RWPE2 (cell line): ENCODE data around the gene RNF43.

Experiments
- ATAC-seq: fragments of 200-7000 bp; cut with Tn5 transposase; 3 replicates; pipeline ENCODE4 v1.9.1; 2021; ENCODE audit warnings: low read depth
- DNase-seq: peaks from one replicate; pipeline ENCODE4 v3.0.0-alpha.2; 2020; ENCODE audit warnings: low spot score
- H3K27ac ChIP-seq: fragments of 450-650 bp; 2 replicates; pipeline ENCODE4 v1.5.1; 2017; ENCODE audit warnings: mild to moderate bottlenecking; ENCODE audit not compliant: poor library complexity, severe bottlenecking
- H3K27me3 ChIP-seq: fragments of 250-450 bp; sonication (Bioruptor Pico); 2 replicates; pipeline ENCODE4 v1.5.1; 2021; ENCODE audit warnings: mild to moderate bottlenecking, moderate library complexity; ENCODE audit not compliant: insufficient read depth, poor library complexity, severe bottlenecking
- H3K36me3 ChIP-seq: fragments of 250-450 bp; sonication (Bioruptor Pico); 2 replicates; pipeline ENCODE4 v1.5.1; 2020; ENCODE audit warnings: low read depth, mild to moderate bottlenecking, moderate library complexity
- H3K4me1 ChIP-seq: fragments of 250-450 bp; sonication (Bioruptor Pico); 2 replicates; pipeline ENCODE4 v1.5.1; 2021; ENCODE audit warnings: mild to moderate bottlenecking, moderate library complexity; ENCODE audit not compliant: insufficient read depth, poor library complexity, severe bottlenecking
- H3K4me3 ChIP-seq: fragments of 250-450 bp; sonication (Bioruptor Pico); 2 replicates; pipeline ENCODE4 v1.5.1; 2021; ENCODE audit warnings: mild to moderate bottlenecking, moderate library complexity; ENCODE audit not compliant: severe bottlenecking
- H3K9me3 ChIP-seq: fragments of 250-450 bp; sonication (Bioruptor Pico); 2 replicates; pipeline ENCODE4 v1.5.1; 2021; ENCODE audit warnings: mild to moderate bottlenecking, moderate library complexity; ENCODE audit not compliant: severe bottlenecking
- TF ChIP-seq, protein P1 (sequence below): fragments of 450-650 bp; IDR thresholded peaks from one replicate; pipeline ENCODE4 v1.5.1; 2017; ENCODE audit warnings: mild to moderate bottlenecking, moderate library complexity; ENCODE audit not compliant: poor library complexity, severe bottlenecking

Gene RNF43

DNA sequence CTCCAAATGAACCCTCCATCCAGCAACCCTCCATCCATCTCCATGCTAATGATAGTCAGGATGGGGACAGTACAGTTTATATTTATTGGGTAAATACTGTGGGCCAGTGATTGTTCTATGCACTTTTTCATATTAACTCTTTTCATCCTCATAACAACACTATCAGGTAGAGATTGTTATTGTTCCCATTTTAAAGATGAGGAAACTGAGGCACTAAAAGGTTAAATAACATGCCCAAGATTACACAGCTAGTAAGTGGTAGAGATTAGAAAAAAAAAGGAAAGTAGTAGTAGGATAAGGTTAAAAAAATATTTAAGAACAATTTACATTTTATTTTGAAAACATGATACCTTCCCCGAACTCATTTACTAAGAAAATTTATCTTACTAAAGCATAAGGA is 43.4 kb downstream of the RNF43 start:
- no peak for ATAC-seq

DNA sequence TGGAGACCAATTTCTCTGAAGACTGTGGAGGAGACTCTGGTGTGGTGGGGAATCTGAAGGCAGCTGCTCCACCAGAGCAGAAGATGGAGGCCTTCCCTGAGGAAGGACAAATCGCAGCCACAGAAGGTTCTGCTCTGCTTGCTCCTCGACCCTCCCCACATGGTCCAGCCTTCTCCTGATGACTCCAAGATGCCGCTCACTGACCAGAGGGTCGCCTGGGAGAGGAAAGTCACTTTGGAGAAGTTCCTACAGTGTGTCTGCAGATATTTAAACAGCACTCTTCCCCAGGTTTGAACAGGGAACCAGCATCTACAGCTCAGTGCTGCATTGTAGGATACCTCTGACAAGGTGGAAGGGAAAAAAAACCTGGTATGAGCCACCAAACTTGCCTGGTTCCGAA is 44.3 kb downstream of the RNF43 start:
- TF ChIP-seq, protein P1, sequence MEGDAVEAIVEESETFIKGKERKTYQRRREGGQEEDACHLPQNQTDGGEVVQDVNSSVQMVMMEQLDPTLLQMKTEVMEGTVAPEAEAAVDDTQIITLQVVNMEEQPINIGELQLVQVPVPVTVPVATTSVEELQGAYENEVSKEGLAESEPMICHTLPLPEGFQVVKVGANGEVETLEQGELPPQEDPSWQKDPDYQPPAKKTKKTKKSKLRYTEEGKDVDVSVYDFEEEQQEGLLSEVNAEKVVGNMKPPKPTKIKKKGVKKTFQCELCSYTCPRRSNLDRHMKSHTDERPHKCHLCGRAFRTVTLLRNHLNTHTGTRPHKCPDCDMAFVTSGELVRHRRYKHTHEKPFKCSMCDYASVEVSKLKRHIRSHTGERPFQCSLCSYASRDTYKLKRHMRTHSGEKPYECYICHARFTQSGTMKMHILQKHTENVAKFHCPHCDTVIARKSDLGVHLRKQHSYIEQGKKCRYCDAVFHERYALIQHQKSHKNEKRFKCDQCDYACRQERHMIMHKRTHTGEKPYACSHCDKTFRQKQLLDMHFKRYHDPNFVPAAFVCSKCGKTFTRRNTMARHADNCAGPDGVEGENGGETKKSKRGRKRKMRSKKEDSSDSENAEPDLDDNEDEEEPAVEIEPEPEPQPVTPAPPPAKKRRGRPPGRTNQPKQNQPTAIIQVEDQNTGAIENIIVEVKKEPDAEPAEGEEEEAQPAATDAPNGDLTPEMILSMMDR, result no peak
- no peak for ATAC-seq
- H3K27ac ChIP-seq, result no peak overlapping the region
- no peak overlapping the region for H3K4me3 ChIP-seq
- H3K4me1 ChIP-seq, result peaks cover 3% of the 10 kb centered on the region
- DNase-seq, result no peak
- no peaks in the 10 kb centered on the region for H3K27me3 ChIP-seq
- no peaks in the 10 kb centered on the region for H3K36me3 ChIP-seq
- no peaks in the 10 kb centered on the region for H3K9me3 ChIP-seq

More for the DNA sequence above, 43.4 kb downstream of the RNF43 start:
- Histone ChIP-seq H3K9me3 (no peaks in the 10 kb centered on the region), H3K36me3 (no peaks in the 10 kb centered on the region), H3K4me3 (no peak overlapping the region), H3K4me1 (peaks cover 4% of the 10 kb centered on the region), H3K27ac (no peak overlapping the region), H3K27me3 (no peaks in the 10 kb centered on the region)
- TF ChIP-seq, protein P1, result no peak
- no peak for DNase-seq

DNA sequence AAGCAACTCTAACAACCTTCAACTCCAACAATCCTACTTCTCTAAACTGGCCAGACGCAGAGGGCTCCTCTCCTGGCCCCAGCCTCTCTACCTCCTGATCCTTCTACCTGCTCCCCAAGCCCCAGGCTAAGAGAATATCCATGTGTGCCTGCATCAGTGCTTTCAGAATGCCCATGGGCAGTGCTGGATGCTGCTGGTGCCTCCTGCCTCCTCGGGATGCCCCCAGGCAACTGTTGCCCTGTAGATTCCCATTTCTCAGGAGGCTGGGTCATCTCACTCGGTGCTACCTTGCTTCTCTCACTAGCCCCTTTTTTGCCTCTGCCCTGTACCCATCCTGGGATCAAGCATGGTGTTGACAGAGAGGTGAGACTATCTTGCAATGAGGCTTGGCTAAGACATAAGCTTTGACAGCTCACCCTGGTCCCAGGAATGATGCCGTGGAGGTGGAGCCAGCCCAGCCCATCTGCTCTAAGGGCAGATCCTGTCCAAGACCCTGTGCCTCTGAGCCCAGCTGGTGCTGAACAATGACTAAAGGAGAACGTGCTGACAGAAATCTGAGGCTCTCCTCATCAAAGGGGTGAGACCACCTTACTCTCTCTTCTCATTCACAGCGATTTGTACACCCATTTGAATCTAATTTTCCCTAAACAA is 45.9 kb downstream of the RNF43 start:
- ATAC-seq (no peak), DNase-seq (no peak)
- no peaks in the 10 kb centered on the region for H3K36me3 ChIP-seq
- H3K27ac ChIP-seq, result no peak overlapping the region
- H3K4me1 ChIP-seq, result no peaks in the 10 kb centered on the region
- H3K4me3 ChIP-seq, result no peak overlapping the region
- no peaks in the 10 kb centered on the region for H3K9me3 ChIP-seq
- no peaks in the 10 kb centered on the region for H3K27me3 ChIP-seq
- TF ChIP-seq, protein P1, result no peak

DNA sequence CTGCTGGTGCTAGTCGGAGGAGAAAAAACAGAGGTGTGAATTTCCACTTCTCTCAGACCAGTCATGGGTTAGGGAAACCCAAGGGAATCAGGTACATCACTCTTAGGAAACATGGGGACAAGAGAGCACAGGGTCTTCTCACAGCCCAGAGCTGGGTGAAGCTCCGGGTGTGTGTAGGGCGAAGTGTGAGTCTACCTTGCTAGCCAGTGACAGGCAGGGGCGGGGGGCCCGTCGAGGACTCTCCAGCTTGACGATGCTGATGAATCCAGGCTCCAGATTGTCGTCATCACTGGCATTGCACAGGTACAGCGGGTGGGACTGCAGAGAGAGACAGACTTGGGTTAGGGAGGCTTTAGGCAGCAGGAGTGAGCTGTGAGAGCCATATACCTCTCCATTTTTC is 46.6 kb downstream of the RNF43 start:
- Histone ChIP-seq H3K36me3 (no peaks in the 10 kb centered on the region), H3K4me3 (no peak overlapping the region), H3K27ac (no peak overlapping the region), H3K9me3 (no peaks in the 10 kb centered on the region), H3K27me3 (no peaks in the 10 kb centered on the region), H3K4me1 (no peaks in the 10 kb centered on the region)
- ATAC-seq, result no peak
- DNase-seq, result no peak
- TF ChIP-seq, protein P1, result no peak

DNA sequence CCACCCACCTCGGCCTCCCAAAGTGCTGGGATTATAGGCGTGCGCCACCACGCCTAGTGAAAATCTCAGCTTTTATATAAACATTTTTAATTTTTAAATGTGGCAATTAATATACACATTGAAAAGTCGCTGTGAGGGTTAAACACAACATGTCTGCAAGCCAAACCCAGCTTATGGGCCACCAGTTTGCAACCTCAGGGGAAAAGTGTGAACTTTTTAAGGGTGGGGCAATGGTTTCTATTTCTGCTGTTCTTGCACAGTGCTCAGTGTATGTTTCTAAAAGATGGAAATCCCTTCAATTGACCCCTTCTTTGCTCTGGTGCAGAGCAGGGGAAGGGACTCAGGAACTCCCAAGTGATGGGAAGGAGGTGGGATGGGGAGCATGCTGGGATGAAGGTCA is 47.0 kb downstream of the RNF43 start:
- H3K27ac ChIP-seq, result no peak overlapping the region
- ATAC-seq (no peak), DNase-seq (no peak)
- no peak overlapping the region for H3K4me3 ChIP-seq
- TF ChIP-seq, protein P1, result no peak
- peaks cover under 1% of the 10 kb centered on the region for H3K4me1 ChIP-seq
- no peaks in the 10 kb centered on the region for H3K9me3 ChIP-seq
- H3K27me3 ChIP-seq, result no peaks in the 10 kb centered on the region
- no peaks in the 10 kb centered on the region for H3K36me3 ChIP-seq
